Forelimb muscle (tissue), 1 donor: ENCODE measurements around the gene AMPD2. TPM values are rescaled to one million over a fixed set of nuclear protein-coding genes. Genes with fewer than 3 reads are reported as not detected.

ENCODE experiments used
- DNase-seq: peaks from one replicate; pipeline ENCODE4 v3.0.0-alpha.2; 2013; ENCODE audit warnings: low read depth
- polyA plus RNA-seq: library from polyadenylated mRNA; unstranded; fragments of 120-200 nt; gene quantifications from one replicate; pipeline ENCODE4 v1.2.1, GENCODE V29; 2013; ENCODE audit not compliant: insufficient read length

The AMPD2 gene
- polyA plus RNA-seq, 1 donor: 33.8 TPM

DNA sequence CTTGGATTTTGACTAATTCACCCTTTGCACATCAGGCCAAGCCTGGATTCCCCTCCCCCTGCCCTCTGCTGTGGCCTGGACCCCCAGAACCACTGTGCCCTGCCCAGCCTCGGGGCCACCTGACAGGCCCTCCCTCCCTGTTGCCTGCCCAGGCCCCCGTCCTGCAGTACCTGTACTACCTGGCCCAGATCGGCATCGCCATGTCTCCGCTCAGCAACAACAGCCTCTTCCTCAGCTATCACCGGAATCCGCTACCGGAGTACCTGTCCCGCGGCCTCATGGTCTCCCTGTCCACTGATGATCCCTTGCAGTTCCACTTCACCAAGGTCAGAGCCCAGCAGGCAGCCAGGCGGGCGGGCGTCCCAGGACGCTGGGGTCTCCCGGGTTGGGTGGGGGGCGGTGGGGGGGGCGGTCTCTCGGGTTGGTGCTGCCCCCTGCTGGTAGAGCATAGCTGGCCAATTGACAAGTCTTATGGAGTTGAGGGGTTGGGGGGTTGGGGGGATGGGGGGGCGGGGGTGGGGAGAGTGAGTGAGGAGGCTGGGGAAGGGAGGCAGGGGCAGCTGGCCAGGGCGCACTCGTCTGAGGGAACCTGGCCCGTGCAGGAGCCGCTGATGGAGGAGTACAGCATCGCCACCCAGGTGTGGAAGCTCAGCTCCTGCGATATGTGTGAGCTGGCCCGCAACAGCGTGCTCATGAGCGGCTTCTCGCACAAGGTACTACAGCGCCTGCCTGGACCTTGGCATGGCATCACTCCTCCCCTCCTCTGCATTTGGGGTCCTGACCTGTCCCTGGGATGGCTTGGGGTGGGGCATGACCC, 10.7 kb downstream of the AMPD2 start:
- no peak for DNase-seq

DNA sequence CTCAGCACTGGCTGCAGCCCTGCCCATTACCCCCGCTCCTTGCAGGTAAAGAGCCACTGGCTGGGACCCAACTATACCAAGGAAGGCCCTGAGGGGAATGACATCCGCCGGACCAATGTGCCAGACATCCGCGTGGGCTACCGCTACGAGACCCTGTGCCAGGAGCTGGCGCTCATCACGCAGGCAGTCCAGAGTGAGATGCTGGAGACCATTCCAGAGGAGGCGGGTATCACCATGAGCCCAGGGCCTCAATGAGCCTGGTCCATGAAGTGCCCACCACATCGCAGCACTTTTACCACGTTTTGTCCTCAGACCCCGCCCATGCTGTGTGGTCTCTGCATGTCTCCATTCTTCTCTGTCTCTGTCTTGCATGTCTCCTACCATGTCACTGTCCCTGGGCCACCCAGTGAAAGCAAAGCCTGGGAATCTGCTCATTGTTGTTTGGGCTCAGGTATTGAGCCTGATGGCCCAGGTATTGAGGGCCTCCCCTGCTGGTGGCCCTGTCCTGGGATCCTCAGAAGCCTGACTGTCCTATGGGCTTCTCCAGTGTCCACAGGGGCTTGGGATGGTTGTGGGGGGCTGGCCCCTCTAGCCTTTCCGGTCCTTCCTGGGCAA, 11.4 kb downstream of the AMPD2 start:
- no peak for DNase-seq

DNA sequence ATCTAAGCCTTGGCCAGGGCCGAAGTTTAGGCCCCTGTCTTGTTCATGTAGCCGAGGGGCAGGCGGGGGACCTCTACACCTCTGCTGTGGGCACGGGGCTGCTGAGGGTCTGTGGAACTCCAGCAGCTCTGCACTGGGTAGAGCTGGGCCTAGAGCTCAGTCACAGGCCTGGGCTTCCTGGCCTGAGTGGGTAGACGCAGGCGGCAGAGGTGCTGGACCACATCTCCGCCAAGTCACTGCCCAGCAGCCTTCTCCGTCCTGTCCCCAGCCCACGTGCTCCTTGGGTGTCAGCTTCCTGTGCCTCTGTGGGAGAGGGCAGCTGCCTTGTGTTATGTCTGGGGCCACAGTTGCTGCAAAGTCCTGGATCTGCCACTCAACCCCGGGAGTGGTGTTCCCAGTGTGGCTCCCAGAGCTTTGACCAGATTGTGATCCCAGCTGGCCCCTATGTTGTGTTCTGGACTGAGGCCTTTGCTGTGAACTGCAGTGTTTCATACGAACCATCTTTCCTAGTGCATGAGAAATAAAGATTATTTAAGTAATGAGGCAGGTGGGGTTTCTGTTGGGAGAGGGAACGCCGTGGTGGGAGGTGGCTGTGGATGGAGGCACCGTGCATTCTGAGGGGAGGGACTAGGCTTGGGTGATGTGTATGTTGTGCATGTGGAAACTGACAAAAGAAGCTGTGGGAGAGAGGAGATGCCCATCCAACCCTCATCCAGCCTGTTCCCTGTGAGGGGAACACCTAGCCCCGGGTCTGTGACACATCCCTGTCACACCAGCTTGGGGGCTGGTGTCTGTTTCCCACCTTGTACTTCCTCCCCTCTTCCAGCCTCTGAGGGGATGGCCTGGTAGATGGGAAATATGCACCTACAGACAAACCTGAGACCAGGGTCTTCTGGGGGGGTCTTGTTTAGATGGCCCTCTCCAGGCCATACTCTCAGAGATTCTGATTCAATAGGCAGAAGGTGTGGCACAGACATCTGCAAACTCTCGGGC, 12.2 kb downstream of the AMPD2 start:
- no peak for DNase-seq

DNA sequence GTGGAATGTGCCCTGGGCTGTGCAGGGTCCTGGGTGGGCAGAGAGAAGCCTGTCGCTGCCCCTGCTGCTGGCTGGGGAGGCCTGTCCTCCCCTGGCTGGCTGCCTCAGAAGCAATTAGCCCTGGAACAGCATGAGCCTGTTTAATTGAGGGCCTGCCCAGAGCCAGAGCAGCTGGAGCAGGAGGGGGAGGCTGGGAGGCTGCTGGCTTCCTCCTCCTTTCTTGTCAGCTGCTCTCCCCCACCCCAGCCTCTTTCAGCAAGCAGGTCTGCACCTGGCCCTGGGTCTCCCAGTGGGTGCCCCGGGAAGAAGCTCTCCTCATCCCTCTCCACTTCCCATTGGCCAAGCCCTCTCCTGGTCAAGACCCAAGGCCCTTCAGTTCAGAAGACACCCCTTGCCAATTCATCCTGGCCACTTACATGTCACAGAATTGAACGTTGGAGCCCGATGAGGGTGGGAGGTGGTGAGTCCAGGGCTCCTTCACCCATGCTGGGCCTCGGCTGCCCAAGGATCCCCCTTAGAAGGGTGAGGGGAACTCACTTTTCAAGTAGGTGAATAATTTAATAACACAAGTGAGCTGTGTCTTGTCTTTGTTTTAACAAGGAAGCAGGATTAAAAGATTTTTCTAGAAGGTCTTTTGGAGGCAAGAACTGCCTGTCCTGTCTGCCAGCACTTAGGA, 13.2 kb downstream of the AMPD2 start:
- no peak for DNase-seq

DNA sequence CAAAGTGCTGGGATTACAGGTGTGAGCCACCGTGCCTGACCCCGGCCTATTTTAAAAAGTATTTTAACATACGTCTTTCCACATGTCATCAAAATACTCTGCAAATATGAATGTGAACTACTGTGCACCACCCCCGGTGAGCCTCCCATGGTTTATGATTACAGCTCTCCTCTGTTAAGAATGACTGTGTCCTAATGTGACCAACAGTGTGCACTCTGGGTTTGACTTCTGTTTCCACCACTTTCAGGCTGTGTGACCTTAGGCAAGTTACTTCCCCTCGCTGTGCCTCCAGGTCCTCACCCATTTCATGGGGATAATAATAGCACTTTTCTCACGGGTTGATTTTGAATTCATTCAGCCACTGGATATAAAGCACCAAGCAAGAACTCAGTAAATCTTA, 14.7 kb downstream of the AMPD2 start:
- DNase-seq: no peak

DNA sequence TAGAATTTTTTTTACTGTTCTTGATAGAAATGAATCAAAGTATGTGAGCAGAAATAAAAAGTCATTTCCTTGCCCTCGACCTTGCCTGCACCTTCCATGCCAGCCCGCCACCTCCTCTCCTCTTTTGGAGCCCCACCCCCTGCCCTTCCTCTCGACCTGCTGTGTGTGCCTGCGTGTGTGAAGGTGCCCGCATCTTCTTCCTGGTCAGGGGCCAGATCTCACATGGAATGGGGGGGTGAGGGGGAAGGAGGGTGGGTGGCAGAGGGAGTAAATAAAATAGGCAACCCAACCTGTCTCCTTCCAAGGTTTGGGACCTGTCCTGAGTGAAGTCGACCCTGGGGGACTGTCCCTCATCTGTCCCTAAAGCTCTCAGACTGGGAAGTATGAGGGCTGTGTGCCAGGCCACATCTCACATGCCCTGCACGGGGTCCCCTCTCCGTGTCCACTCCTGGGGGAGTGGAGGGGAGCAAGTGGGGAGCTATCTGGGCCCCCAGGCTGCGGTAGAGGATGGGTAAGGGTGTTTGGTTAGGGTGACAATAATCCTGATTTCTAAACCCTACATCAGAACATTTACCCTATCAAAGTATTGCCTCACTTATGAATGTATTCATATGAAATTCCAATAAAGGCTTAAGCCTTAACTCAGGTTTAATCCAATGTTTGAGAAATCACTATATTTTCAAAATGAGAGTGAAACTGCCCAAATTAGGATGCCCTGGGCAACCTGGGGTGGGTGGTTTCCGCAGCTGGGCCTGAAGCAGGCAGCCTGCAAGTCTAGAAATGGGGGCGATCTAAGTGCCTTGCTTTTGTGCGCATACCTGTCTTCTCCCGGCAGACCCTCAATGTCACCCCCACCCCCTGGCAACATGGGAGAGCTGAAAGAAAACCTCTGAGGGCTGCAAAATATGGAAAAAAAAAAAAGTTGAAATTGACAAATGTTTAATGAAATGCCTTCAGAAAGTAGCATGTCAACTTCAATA, 15.4 kb downstream of the AMPD2 start:
- no peak for DNase-seq

DNA sequence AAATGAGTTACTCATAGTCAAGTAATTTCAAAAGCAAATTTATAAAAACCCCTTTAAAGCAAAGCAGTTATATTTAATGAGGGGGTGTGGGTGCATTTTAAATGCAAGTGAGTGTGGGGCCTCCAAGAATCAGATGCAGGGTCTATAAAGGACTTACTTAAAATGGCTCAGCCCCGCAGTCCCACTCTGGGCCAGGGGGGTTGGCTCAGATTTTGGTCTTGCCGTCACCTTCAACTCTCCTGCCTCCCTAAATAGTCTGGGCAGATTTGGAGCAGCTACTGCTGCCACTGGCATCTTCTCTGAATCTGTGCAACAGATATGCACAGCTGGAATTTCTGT, 16.2 kb downstream of the AMPD2 start:
- DNase-seq: no peak

DNA sequence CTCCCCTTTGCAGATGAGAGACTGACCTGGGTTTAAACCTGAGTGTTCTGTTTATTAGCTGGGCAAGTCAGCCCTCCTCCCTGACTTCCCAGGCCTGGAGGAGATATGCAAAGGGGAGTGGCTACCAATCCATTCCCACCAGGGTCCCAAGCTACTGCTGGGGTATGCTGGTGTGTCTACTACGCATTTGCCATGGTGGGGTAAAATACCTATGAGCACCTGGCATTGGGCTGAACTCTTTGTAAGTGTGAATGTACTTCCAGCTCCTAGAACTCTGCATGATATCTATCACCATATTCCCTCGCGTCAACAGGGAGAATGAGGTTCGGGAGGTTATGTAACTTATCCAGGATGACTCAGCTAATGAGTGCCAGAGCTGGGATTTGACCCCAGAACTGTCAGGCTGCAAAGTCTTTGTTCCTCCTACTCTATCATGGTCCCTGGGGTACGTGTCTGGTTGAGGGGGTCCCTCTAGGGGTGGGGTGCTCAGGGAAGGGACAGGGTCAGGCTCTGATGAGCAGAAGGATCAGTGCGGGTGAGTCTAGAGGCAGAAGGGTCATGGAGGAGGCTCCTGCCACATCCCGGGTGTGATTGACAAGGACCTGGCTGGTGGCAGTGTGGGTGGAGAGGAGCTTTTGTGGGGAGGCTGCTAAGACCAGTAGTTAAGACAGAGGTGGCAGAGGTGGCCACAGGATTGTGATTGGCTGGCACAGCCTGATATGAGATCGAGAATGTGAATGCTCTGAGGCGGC, 16.7 kb downstream of the AMPD2 start:
- DNase-seq: no peak

DNA sequence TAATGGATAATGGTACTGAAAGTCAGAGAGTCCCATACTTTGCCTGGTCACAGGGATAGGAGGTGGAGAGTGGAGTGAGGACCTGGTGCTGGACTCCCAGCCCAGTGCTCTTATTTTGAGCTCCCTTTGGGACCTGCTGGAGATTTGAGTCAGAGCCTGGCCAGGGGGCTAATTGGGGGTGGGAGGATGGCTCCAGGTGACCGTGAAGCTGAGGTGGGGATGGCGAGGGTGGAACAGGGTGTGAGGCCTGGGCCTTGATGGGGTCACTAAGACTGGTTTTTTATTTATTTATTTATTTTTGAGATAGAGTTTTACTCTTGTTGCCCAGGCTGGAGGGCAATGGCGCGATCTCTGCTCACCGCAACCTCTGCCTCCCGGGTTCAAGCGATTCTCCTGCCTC, 17.8 kb downstream of the AMPD2 start:
- DNase-seq: no peak

DNA sequence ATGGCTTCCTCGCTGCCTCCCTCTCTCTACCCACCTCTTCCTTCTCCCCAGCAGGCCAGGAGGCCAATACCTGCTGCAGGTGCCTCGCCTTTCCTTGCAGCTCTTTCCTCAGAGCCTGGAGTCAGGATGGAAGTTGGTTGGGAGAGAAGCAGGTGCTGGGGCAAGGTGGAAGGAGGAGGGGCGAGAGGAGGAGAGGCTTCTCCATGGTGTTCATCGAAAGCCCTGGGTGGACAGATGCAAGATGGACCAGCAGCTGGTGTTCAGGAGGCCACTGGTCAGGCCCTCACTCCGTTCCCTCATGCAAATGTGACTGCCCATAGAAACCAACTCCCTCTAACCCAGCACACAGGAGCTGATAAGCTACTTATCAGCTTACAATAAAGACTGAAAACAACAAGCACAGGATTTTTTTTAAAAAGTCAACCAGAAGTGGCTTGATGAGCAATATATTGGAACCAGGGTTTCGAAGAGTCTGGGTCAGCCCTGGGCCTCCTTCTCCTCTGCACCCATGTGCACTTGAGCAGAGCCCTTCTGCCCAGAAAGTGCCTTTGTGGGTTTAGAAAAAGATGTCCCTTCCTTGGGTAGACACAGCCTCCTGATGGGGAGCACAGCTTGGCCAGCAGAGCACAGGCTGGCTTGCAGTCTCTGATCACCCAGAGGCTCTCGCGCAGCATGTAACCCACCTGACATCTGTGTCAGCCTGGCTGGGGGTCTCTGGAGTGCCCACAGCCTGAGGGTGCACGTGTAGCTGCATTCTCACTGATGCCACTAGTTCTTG, 19.6 kb downstream of the AMPD2 start:
- no peak for DNase-seq

DNA sequence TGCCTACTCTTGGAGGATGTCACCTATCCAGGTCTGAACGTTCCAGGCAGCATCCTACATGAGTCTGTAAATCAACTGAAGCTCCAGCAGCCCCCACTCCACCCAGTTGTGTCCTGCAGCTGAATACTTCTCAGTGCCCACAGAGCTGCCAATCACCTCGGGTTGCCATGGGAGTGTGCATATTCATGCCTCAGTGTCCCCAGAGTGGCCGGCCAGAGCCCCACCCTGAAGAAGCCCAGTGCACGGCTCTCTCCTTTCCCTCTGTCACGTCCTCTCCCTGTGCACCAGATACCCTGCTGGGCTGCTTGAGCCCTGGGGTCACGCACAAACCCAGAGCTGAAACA, 20.2 kb downstream of the AMPD2 start:
- DNase-seq: no peak

DNA sequence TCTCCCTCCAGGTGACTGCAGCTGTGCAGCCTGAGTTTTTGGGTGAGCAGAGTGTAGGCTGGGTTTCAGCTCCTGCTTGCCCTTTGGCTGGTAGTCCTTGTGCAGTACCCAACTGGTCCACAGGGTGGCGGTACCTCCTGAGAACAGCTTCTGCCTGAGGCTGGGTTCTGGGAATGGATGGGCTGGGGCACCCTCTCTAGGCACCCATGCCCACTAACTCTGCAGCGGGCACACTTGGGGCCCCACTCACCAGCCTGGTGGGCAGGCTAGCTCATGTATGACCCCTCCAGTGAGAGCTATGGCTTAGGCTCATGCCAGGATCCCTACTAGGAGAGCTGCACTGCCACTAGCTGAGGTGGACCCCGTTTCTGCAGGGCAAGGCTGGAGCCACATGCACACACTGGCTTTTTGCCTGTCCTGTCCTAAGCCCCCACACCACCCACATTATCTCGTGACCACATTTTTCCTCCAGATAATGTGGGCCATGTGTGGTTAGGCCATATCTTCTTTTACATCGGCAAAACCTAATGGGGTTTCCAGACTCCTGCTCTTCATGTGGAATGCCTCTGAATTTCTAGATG, 20.7 kb downstream of the AMPD2 start:
- DNase-seq: no peak

DNA sequence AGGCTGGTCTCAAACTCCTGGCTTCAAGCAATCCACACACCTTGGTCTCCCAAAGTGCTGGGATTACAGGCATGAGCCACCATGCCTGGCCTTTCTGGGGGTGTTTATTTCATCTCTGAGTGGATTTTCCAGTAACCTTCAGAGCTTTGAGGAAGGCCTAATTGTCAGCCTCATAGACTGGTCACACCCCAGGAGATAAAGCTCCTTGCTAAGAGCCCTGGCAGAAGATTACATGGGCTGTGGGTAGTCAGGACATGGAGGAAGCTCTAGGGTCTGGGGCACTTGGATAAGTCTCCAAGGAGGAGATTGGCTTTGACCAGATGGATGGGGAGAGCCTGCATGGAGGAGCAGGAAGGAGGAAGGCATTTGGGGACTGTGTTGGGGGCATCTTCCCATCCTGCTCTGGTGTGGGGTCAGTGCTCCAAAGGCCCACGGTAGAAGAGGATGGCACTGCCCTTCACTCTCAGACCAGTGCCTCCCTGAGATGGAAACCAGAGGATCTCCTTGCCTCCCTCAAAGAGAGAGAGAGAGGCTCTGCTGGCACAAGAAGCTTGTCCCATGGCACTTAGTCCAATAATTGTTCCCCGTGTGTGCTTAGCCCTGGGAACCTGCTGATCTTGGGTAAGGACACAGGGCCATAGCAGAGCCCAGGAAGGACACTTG, 21.6 kb downstream of the AMPD2 start:
- no peak for DNase-seq

DNA sequence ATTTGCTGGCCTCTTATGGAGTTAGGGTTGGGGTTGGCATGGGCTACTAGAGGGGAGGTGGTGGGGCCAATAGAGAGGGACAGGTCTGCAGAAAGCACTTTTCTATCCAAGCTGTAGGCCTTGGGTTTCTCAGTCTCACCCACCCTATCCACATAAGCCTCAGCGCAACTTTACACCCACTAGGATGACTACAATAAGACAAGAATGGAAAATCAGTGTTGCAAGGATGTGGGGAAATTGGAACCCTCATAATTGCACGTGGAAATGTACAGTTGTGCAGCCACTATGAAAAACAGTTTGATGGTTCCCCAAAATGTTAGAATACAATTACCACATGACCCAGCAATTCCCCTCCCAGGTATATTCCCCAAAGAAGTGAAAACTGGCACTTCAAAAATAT, 22.2 kb downstream of the AMPD2 start:
- DNase-seq: no peak

DNA sequence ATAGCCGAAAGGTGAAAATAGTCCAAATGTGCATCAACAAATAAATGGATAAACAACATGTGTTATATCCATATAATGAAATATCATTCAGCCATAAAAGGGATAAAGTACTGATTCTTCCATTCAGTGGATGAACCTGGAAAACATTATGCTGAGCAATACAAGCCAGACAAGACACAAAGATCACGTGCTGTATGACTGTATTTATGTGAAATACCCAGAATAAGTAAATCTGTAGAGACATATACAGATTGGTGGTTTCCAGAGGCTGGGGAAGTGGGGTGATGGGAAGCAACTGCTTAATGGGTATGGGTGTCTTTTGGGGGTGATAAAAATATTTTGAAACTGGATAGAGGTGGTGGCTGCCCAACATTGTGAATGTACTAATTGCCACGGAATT, 23.0 kb downstream of the AMPD2 start:
- DNase-seq: no peak

DNA sequence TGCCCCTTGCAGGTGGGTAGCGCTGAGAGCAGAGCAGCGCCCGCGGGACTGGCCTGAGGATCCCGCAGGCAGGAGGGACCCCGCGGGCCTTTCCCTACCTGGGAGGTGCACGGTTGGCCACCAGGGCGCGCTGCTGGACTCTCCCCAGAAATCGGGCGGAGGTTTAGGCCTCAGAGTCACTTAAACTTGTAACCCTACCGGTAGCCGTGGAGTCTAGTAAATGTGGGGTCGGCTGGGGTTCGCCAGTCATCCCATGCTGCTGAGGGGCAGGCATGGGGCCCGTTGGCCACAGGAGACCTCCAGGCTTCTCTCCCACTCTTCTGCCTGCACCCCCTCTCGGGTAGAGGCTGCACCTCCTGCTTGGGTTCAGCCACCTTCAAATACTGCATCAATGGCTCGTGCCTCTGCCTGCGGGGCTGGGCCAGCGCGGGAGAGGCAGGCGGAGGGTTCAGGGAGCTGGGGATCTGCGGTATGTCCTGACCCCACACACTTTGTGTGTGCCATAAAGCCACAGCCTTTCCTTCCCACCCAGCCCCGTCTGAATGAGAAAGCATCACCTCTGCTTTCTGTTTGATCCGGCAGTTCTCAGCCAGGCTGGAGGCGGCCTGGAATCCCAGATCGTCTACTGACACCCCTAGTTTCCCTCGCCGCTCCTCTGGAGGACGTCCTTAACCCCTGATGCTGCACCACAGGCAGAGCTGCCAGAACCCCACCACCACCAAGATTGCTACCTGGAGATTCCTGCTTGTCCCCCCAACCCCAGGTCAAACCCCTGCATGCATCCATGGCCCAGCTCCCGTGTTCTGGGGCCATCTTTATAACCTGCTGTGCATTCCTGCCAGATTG, 24.0 kb downstream of the AMPD2 start:
- DNase-seq: no peak

DNA sequence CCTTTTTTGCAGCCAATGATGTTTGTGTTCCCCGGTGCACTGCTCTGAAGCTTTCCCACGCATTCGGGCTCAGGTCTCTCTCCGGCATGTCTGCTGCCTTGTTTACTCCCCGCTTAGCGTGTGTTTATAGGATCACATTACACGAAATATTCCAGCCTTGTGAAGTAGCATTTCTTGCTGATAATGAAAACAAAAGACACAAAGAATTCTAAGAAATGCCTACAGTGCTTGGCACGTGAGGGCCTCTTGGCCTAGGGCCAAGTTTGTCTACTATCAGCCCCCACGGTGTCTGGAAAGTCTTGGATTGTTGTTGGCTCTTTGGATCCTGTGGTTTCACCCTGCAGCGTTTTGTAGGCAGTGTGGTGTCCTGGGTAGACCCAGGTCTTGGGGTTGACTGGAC, 25.0 kb downstream of the AMPD2 start:
- no peak for DNase-seq
